Brain microvascular endothelial cell (primary cell): ENCODE data around the gene SUMO2.

Source experiments
- DNase-seq: peaks from one replicate; pipeline ENCODE4 v3.0.0-alpha.2; 2020
- H3K27ac ChIP-seq: fragments of 250-450 bp; sonication (Bioruptor Pico); 2 replicates; pipeline ENCODE4 v1.5.1; 2020; ENCODE audit warnings: mild to moderate bottlenecking, moderate library complexity
- H3K27me3 ChIP-seq: fragments of 250-450 bp; sonication (Bioruptor Pico); replicated peaks from 2 replicates; pipeline ENCODE4 v1.5.1; 2020; ENCODE audit warnings: mild to moderate bottlenecking
- H3K36me3 ChIP-seq: fragments of 250-450 bp; sonication (Bioruptor Pico); replicated peaks from 2 replicates; pipeline ENCODE4 v1.5.1; 2020; ENCODE audit warnings: mild to moderate bottlenecking
- H3K4me3 ChIP-seq: 2 replicates; pipeline ENCODE4 v1.5.1; 2011; ENCODE audit warnings: low read depth, mild to moderate bottlenecking, control low read depth, low read length, moderate library complexity
- in situ Hi-C: cut with HindIII; loops from 2 replicates; pipeline ENCODE4 v1.10.0; 2017; ENCODE audit warnings: low sequenced_read_pairs, low pct_ligation_motif_present
- TF ChIP-seq, protein P1 (sequence below): IDR thresholded peaks from 2 replicates; pipeline ENCODE4 v1.5.1; 2011; ENCODE audit warnings: low read depth, mild to moderate bottlenecking, moderate library complexity, low read length, control low read depth, inconsistent platforms; ENCODE audit errors: missing control alignments

SUMO2 gene

DNA sequence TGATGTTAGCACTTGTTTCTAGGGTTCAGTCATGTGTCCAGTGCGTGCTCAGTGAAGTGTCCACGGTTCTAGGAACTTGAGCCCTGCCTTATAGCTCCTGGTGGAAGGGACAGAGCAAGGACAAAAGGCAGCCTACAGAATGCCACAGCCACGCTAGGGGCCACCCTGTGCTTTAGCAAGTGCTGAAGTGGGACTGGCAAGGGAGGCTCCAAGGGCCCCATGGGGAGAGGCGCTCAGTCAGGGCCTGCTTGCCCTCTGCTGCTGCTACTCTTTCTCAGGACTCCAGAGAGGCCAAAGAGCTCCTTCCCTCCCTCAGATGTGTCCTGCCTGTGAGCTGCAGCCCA, 58.0 kb downstream of the SUMO2 start:
- in situ Hi-C loops: no loop called here
- Histone ChIP-seq H3K27ac (no peak overlapping the region), H3K36me3 (no peaks in the 10 kb centered on the region), H3K4me3 (no peak overlapping the region), H3K27me3 (no peaks in the 10 kb centered on the region)
- DNase-seq: no peak
- TF ChIP-seq, protein P1, sequence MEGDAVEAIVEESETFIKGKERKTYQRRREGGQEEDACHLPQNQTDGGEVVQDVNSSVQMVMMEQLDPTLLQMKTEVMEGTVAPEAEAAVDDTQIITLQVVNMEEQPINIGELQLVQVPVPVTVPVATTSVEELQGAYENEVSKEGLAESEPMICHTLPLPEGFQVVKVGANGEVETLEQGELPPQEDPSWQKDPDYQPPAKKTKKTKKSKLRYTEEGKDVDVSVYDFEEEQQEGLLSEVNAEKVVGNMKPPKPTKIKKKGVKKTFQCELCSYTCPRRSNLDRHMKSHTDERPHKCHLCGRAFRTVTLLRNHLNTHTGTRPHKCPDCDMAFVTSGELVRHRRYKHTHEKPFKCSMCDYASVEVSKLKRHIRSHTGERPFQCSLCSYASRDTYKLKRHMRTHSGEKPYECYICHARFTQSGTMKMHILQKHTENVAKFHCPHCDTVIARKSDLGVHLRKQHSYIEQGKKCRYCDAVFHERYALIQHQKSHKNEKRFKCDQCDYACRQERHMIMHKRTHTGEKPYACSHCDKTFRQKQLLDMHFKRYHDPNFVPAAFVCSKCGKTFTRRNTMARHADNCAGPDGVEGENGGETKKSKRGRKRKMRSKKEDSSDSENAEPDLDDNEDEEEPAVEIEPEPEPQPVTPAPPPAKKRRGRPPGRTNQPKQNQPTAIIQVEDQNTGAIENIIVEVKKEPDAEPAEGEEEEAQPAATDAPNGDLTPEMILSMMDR: no peak

DNA sequence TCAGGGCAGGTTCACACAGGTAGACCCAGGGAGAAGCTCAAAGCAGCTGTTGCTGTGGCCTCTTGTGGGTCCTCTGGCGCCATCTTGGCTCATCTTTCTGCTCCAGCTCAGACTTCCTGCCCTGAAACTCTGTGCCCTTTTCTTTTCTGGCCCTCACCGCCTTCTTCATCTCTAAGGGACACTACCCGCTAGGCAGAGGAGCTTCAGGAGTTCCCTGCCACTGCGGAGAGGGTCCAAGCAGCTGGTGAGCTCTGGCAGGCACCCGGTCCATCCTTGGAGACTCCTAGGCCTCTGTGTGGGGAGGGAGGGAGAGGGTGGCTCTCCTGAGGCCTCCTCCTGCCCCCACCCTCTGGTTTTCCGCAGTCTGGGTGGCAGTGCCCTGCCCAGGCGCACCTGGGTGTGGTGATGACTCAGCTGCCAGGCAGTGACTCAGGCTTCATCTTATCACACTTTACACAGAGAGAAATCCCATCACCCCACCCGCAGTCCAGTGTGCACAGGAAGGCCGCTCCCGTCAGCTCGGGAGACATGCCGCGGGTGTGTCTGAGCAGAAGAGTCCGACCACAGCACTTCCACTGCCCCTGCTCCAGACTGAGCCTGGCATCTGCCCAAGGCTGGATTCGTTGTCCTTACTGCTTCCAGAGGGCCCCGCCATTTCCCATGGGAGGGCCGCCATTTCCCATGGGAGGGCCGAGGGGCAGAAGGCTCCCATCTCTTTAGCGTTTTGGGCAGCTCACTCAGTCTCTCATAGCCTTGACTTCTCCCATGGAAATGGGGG, 58.5 kb downstream of the SUMO2 start:
- Histone ChIP-seq H3K27me3 (no peaks in the 10 kb centered on the region), H3K4me3 (no peak overlapping the region), H3K36me3 (no peaks in the 10 kb centered on the region), H3K27ac (no peak overlapping the region)
- TF ChIP-seq, protein P1: no peak
- in situ Hi-C loops: no loop called here
- DNase-seq: peak; percentile 49

DNA sequence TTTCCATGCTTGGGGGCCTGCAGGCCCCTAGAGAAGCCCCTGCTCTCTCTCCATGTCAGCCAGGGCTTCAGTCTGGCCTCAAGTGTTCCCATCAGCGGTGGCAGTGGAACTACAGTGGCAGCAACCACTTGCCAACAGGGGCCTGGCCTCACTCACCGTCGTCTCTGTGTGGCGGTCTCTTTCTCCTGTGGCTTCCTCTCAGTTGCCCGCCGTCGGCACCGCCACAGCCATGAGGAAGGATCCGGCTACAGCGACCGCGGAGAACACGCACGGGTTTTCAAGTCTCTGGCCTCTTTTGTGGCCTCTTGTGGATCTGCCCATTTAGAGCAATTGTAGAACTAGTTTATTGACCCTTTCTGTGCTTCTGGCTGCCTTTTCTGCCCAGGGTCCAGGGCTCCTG, 64.5 kb downstream of the SUMO2 start:
- no peak overlapping the region for H3K27ac ChIP-seq
- no peak overlapping the region for H3K4me3 ChIP-seq
- no peaks in the 10 kb centered on the region for H3K27me3 ChIP-seq
- DNase-seq: no peak
- TF ChIP-seq, protein P1: no peak
- in situ Hi-C loops: no loop called here
- H3K36me3 ChIP-seq: peaks cover 2% of the 10 kb centered on the region

DNA sequence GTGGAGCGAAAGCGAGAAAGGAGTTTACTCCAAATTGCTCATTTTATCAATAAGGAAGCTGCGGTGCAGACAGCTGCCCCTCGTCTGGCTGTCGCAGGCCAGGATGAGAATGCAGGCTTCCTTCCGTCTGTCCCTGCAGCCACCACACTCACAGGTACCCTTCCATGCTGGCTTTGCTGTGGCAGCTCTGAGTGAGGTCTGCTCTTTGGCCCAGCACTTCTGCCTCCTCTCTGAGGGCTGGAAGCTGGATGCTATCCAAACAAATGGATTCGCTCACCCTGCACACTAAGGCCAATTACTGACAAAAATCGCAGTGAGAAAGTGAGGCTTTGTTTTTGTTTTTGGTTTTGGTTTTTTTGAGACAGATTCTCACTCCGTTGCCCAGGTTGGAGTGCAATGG, 66.0 kb downstream of the SUMO2 start:
- H3K27me3 ChIP-seq: no peaks in the 10 kb centered on the region
- no peak overlapping the region for H3K27ac ChIP-seq
- peaks cover 2% of the 10 kb centered on the region for H3K36me3 ChIP-seq
- DNase-seq: no peak
- TF ChIP-seq, protein P1: no peak
- in situ Hi-C loops: no loop called here
- no peak overlapping the region for H3K4me3 ChIP-seq
